ENCODE data around the gene CDK19.

- TF ChIP-seq, protein P1, sequence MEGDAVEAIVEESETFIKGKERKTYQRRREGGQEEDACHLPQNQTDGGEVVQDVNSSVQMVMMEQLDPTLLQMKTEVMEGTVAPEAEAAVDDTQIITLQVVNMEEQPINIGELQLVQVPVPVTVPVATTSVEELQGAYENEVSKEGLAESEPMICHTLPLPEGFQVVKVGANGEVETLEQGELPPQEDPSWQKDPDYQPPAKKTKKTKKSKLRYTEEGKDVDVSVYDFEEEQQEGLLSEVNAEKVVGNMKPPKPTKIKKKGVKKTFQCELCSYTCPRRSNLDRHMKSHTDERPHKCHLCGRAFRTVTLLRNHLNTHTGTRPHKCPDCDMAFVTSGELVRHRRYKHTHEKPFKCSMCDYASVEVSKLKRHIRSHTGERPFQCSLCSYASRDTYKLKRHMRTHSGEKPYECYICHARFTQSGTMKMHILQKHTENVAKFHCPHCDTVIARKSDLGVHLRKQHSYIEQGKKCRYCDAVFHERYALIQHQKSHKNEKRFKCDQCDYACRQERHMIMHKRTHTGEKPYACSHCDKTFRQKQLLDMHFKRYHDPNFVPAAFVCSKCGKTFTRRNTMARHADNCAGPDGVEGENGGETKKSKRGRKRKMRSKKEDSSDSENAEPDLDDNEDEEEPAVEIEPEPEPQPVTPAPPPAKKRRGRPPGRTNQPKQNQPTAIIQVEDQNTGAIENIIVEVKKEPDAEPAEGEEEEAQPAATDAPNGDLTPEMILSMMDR (IDR thresholded peaks at IDR 0.05; ENCODE audit: insufficient read depth, low read depth, low read length), result no peak
- TF ChIP-seq EZH2 (IDR thresholded peaks at IDR 0.05; ENCODE audit: insufficient read depth, low read length), result no peak
Observed at GRCh38 chr6:110645685-110646418, 169.4 kb downstream of the CDK19 start.

All from astrocyte (in vitro differentiated cells and primary cell).